ENCODE measurements around the gene MOB3B. TPM values are rescaled to one million over a fixed set of nuclear protein-coding genes. Genes with fewer than 3 reads are reported as not detected.

MOB3B gene
- polyA plus RNA-seq, 1 of the 3 experiments (the other 2 are of a cell fraction) = 0.90 TPM

- ChIA-PET POLR2A (no interaction called here), CTCF (interaction anchor here (0.8 to 1.4 kb wide), 2 partner anchors 19 to 137 kb away, joined by 3 to 4 read pairs; no protein-coding TSS in a partner anchor)
- 97% methylated on average over 6 of the region's 6 CpGs for WGBS (ENCODE audit: low lambda C conversion rate)
- no peaks in the 10 kb centered on the region for H3K79me2 ChIP-seq (ENCODE audit: insufficient read depth)
- no peak overlapping the region for H3K27ac ChIP-seq (ENCODE audit: low read depth in 2 of 2, low read length in 1 of 2)
- H3K27me3 ChIP-seq (ENCODE audit: insufficient read depth) = no peaks in the 10 kb centered on the region
- H3F3A ChIP-seq (replicated peaks; ENCODE audit: insufficient read depth) = no peaks in the 10 kb centered on the region
- no peaks in the 10 kb centered on the region for H3K36me3 ChIP-seq (replicated peaks in 1 of 2; ENCODE audit: control insufficient read depth in 1 of 2, insufficient read depth in 2 of 2, low read length in 1 of 2)
- DNase-seq = no peak
- no peak overlapping the region for H3K4me3 ChIP-seq (ENCODE audit: low read depth in 2 of 2, low read length in 1 of 2)
- peaks cover 0 to 13% of the 10 kb centered on the region in 2 experiments; a peak in 2 of 4 replicates for H3K4me1 ChIP-seq (ENCODE audit: control insufficient read depth in 1 of 2, insufficient read depth in 2 of 2, low read depth in 1 of 2, low read length in 1 of 2)
- H3K9me2 ChIP-seq = no peaks in the 10 kb centered on the region
- TF ChIP-seq FOSL2 (IDR thresholded peaks at IDR 0.05; ENCODE audit: borderline replicate concordance, low read depth) = no peak
- no peak for TF ChIP-seq CTCF (IDR thresholded peaks at IDR 0.05)
- no peak for TF ChIP-seq TAF1 (IDR thresholded peaks at IDR 0.05; ENCODE audit: borderline replicate concordance, low read depth, low read length)
- TF ChIP-seq NRF1 (IDR thresholded peaks at IDR 0.05; ENCODE audit: low read depth, low read length) = no peak
- no peak for TF ChIP-seq SMC3 (IDR thresholded peaks at IDR 0.05; ENCODE audit: low read depth, low read length)
- TF ChIP-seq RAD21 (IDR thresholded peaks at IDR 0.05; ENCODE audit: low read length) = no peak
- no peak for TF ChIP-seq GATA2 (CRISPR knock-in tag; IDR thresholded peaks at IDR 0.05)
- TF ChIP-seq FOXM1 (IDR thresholded peaks at IDR 0.05; ENCODE audit: low read depth) = no peak
- no peak for TF ChIP-seq REST (IDR thresholded peaks at IDR 0.05; ENCODE audit: low read depth, low read length)
- no peak for TF ChIP-seq SIN3A (IDR thresholded peaks at IDR 0.05; ENCODE audit: borderline replicate concordance, low read depth, low read length)
- TF ChIP-seq RCOR1 (IDR thresholded peaks at IDR 0.05; ENCODE audit: low read length) = no peak
- TF ChIP-seq TEAD4 (IDR thresholded peaks at IDR 0.05; ENCODE audit: borderline replicate concordance, insufficient read depth) = no peak
- TF ChIP-seq, protein P1, sequence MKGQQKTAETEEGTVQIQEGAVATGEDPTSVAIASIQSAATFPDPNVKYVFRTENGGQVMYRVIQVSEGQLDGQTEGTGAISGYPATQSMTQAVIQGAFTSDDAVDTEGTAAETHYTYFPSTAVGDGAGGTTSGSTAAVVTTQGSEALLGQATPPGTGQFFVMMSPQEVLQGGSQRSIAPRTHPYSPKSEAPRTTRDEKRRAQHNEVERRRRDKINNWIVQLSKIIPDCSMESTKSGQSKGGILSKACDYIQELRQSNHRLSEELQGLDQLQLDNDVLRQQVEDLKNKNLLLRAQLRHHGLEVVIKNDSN (IDR thresholded peaks at IDR 0.05; ENCODE audit: borderline replicate concordance, low read depth) = no peak
- no peak for TF ChIP-seq RFX5 (IDR thresholded peaks at IDR 0.05; ENCODE audit: low read length)
- TF ChIP-seq YY1 (IDR thresholded peaks at IDR 0.05; ENCODE audit: low read depth) = no peak
- TF ChIP-seq IRF3 (IDR thresholded peaks at IDR 0.05; ENCODE audit: low read depth, low read length) = no peak
- TF ChIP-seq, protein P2, sequence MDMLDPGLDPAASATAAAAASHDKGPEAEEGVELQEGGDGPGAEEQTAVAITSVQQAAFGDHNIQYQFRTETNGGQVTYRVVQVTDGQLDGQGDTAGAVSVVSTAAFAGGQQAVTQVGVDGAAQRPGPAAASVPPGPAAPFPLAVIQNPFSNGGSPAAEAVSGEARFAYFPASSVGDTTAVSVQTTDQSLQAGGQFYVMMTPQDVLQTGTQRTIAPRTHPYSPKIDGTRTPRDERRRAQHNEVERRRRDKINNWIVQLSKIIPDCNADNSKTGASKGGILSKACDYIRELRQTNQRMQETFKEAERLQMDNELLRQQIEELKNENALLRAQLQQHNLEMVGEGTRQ (IDR thresholded peaks at IDR 0.05; ENCODE audit: borderline replicate concordance, low read depth, low read length) = no peak
- TF ChIP-seq ZBTB33 (IDR thresholded peaks at IDR 0.05; ENCODE audit: borderline replicate concordance, low read depth) = no peak
- no peak for TF ChIP-seq EP300 (IDR thresholded peaks at IDR 0.05; ENCODE audit: borderline replicate concordance in 1 of 2, low read depth in 1 of 2, low read length in 1 of 2)
- no peak overlapping the region for H3K4me2 ChIP-seq
- H4K20me1 ChIP-seq (ENCODE audit: insufficient read depth) = no peaks in the 10 kb centered on the region
- H3K9ac ChIP-seq = no peak overlapping the region
- no peaks in the 10 kb centered on the region for H3K9me3 ChIP-seq
- no peak overlapping the region for H2AFZ ChIP-seq (ENCODE audit: low read depth)
Measured at GRCh38 chr9:27470291-27470856, 59.2 kb downstream of the MOB3B start.
